Measurements from ENCODE around the gene TMSB4X.
"Not testable (repeated sequence)": the region's sequence is repeated elsewhere in the genome, so short reads cannot be mapped to it uniquely, and the experiment has no call there.

TMSB4X gene

DNA sequence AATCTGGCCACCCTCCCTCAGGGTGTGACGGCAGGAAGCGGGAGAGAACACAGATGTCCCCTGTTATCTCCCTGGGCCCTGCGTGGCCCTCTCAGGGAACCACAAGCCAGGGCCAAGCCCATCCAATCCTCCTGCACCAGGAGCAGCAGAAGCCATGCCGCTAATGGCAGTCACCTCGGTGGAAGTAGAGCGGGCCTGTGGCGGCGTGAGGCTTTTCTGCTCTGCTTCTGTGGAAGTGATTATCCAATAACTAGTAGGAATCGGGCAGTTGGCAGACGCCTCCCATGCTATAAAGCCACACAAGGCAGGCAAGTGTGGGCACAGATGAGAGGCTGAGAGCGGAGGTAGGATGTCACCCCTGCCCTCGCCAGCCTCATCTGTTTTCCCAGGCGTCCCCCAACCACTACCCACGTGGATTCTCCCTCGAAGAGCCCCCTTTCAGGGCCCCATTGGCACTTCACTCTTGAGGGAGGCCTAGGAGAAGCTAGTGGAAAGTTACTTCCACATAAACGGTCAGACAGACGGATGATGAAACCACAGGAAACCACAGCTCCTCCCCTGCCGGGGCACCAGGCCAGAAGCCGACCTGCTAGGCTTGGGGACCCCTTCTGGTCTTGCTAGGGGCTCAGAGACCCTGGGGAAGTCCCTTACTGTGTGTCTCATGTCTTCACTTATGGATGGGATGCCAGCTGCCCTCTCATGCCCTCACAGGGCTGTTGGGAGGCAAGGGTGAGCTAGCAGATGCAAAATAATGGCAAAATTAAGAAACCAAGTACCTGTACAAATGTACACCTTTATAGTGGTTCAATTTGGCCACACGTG lies 18.8 kb upstream of the TMSB4X start:
- no peak for DNase-seq (ENCODE audit: low read depth)

DNA sequence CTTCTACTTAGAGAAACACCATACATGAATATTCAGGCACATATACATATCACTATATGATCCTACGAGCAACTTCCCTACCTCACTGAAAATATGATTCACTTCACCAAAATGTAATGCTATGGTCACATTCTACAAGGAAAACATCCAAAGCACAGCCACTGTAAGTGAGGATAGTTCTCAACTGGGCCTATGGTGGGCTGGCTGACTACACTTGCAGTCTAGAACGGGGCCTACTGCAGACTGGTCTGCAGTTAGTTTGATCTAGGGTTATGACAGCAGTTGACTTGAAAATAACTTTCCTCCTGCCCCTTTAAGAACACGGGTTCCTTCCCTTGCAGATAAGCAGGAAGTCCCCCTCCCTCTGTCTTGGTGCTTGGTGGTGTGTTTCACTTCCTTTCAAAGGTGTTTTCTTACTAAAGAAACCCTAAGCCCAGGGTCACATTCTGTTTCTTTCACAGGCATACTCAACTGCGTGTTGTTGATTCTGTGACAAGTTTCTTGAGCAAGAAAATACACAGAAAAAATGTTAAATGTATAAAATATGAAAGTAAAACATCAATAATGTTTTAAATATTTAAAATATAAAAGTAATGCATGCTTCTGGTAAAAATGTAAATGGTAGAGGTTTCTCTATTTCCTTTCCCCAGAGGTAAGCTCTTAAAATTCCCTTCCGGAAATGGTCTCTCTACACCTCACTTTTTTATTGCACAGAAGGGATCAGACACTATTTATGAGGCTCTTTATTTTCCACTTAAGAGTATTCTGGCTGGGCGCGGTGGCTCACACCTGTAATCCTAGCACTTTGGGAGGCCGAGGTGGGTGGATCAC lies 18.0 kb upstream of the TMSB4X start:
- DNase-seq (ENCODE audit: low read depth): no peak

DNA sequence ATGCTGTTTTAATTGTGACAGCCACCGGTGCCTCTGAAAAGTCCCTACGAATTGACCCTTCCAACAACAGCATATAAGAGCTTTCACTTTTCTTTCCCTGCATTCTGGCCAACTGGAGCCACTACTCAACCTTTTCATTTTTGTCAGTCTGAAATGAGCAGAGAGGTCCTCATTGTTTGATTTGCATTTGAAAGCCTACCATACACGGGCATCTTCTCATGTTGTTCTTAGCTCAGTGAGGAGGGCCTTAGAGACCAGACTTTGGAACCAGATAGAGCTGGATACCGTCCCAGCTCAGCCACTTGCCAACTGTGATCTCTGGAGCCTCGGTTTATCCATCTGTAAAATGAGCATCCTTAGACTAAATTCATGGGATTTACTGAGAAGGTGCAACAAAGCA lies 16.9 kb upstream of the TMSB4X start:
- no peak for DNase-seq (ENCODE audit: low read depth)

DNA sequence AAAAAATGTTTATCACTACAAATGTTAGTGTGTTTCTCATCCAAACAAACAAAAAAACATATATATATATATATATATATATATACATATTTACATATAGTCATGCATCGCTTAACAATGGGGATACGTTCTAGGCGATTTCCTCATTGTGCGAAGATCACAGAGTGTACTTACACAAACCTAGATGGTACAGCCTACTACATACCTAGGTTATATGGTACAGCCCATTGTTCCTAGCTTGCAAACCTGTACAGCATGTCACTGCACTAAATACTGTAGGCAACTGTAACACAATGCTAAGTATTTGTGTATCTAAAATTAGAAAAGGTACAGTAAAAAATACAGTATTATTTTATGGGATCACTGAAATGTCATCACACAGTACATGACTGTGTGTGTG lies 16.4 kb upstream of the TMSB4X start:
- no peak for DNase-seq (ENCODE audit: low read depth)

DNA sequence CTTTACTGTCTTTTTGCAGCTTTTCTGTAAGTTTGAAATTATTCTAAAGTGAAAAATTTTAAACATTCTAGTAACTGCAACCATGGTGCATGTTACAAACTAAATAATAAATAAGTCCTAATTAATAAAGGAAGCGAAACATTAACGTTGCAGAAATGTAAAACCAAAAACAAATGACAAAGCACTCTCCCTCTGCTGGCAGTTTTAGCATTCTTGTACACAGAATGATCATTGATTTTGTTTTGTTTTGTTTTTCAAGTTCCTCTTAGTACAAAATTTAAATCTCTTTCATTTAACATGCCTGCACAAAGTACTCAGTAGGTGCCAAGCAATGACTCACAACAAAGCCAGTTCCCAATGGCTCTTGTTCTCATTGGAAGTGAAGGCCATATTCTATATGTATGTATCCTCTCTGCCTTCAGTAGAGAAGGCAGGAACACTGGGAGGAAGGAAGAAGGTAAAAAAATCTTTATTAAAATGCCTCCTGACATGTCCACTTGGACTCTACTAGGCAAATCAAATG lies 13.7 kb upstream of the TMSB4X start:
- no peak for DNase-seq (ENCODE audit: low read depth)

DNA sequence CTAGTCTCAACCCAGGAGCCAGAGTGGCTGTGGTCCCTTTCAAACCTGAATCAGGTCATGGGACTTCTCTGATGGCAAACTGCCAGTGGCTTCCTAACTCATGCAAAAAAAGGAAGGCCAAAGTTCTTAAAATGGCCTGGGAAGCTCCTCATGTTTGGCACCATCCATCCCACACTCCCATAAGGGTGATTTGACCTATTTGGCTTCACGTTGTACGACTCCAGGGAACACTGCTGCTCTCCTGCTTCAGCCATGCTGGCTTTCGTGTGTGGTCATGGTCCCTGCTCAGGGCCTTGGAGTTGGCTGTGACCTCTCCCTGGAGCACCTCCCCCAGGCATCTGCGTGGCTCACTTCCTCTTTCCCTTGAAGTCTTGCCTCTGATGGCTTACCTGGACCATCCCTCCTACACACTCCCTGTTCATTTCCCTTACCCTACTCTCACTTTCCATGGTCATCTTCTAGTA lies 12.8 kb upstream of the TMSB4X start:
- DNase-seq (ENCODE audit: low read depth): no peak

DNA sequence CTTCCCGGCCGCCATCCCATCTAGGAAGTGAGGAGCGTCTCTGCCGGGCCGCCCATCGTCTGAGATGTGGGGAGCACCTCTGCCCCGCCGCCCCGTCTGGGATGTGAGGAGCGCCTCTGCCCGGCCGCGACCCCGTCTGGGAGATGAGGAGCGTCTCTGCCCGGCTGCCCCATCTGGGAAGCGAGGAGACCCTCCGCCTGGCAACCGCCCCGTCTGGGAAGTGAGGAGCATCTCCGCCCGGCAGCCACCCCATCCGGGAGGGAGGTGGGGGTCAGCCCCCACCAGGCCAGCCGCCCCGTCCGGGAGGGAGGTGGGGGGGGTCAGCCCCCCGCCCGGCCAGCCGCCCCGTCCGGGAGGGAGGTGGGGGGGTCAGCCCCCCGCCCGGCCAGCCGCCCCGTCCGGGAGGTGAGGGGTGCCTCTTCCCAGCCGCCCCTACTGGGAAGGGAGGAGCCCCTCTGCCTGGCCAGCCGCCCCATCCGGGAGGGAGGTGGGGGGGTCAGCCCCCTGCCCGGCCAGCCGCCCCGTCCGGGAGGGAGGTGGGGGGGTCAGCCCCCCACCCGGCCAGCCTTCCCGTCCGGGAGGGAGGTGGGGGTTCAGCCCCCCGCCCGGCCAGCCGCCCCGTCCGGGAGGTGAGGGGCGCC lies 11.6 kb upstream of the TMSB4X start:
- not testable (repeated sequence) for DNase-seq (ENCODE audit: low read depth)

DNA sequence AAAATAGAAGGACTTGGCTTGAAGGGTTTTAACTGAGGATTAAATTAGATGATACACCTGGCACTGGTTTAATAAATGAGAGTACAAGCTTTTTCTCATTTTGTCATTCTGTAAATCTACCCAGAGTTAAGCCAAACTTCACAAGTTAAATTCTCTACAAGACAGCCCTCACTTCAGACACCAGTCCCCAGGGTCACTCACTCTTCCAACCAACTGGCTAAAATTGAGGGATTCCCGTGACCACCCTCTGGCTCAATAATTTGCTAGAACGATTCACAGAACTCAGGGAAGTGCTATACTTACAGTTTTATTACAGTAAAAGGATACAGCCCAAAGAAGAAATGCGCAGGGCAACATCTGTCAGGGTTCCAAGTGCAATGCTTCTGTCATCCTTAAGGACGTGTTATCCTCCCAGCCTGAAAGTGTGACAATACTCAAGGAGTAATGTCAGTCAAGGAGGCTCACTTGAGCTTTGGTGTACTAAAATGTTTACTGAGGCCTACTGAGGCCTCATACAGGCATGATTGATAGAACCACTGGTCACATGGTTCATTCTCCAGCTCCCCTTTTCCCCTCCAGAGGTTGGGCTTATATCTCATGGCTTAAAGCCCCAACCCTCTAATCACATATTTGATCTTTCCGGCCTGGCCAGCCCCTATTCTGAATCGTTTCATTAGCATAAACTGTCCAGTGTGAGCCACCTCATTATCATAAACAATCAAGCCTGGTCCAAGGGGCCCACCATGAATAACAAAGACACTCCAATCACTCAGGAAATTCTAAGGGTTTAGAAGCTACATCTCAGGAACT lies 9.6 kb upstream of the TMSB4X start:
- DNase-seq (ENCODE audit: low read depth): no peak

DNA sequence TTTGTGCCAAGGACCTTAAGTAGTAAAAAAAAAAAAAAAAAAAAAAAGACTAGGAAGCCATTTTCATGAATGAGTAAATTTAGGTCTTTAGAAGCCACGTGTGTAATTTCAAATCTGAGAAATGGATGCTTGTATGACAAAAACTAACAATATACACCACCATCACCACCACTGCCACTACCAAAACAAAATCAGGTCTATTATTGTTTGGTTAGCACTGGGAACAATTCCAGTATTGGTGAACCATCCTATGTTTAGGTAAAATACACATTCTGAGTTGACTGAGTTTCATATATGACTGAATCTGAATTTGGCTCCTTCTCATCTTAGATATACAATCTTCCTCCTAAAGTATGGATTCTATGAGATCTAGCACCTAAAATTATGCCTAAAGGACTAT lies 8.8 kb upstream of the TMSB4X start:
- DNase-seq (ENCODE audit: low read depth): no peak

DNA sequence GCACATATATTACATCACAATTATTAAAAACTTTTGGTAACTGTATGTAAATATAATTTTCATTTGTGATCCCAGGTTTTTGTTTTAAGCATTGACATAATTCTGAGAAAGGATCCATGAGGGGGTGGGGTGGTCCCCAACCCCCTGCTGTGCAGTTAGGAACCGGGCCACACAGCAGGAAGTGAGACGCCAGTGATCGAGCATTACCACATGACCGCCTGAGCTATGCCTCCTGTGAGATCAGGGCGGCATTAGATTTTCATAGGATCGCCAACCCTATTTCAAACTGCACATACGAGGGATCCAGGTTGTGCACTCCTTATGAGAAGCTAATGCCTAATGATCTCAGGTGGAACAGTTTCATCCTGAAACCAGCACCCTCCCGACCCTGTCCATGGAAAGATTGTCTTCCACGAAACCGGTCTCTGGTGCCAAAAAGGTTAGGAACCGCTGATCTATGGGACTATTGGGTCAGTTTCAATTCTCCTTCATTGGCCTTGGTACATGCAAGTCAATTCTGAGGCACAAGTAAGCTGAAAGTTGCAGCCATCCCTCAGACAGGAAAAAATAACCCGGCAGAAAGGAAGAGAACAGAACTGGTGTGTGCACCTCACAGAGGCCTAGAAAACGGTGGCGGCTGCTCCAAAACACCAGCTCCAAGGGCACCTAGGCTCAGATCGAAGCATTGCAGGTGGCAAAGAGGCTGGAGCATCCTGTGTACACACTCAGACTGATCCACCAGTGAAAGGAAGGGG lies 7.0 kb upstream of the TMSB4X start:
- DNase-seq (ENCODE audit: low read depth): no peak

DNA sequence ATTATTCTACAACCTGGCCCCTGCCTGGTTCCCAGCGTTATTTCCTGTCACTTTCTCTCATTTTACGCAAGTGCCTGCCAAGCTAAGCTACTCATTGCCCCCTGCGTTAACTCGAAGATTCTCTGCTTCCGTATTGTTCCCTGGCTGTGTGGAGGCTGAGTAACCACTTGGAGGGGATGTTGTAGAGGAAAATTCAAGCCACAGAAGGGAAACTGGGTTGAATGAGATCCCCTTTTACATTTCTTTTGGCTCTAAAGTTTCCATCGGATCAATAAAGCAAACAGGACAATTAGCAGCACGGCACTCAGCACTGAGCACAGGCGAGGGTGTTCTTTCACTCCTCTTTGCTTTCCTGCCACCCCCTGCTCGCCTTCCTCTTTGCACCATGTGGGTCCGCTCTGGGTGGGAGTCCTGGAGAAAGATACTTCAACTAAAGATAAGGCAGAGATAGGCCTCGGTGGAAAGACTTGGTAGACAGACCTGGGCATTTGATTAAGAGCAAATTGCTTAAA lies 4.2 kb upstream of the TMSB4X start:
- DNase-seq (ENCODE audit: low read depth): no peak

DNA sequence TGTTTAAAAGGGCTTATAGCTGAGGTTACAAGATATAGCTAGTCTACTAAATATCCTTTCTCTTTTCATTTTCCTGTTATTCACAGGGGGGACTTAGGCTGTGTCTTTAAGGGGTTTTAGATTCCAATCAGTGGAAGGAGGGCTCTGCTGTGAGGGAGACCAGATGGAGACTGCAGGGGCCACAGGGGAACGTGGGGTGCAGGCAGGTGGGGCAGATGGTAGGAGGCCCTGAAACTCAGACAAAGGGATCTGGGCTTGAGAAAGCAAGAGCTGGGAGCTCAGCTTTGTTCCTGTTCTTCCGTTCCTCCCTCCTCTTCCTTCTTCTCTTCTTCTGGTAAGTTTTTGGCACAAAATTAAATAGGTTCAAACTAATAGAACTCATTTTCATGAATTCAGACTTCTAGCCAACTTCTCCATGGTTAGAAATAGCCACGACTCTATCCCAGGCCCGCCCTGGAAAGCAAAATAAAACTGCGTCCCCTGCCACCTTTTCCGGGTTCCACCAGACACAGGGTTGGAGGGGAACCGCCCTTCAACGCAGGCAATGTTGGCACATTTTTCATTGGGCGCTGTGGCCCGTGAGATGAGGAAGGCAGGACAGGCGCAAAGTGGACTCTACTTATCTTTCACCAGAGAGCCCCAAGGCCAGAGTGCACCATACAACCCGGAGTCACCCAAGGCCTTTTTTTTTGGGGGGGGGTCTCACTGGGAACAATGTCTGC lies 3.5 kb upstream of the TMSB4X start:
- DNase-seq (ENCODE audit: low read depth): no peak

DNA sequence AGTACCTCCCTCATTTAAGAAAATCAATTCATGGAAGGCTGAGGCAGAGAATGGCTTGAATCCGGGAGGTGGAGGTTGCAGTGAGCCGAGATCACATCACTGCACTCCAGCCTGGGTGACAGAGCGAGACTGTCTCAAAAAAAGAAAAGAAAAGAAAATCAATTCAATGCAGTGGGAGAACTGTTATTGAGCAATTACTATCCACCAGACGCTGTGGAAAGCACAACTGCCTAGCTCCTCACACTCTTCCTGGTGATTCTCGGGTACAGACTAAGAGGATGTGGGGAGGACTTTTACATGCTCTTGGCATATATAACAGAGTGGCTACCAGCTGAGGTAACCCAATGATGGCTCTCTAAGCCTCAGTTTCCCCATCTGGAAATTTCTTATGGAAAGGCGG lies 2.7 kb upstream of the TMSB4X start:
- DNase-seq (ENCODE audit: low read depth): no peak

DNA sequence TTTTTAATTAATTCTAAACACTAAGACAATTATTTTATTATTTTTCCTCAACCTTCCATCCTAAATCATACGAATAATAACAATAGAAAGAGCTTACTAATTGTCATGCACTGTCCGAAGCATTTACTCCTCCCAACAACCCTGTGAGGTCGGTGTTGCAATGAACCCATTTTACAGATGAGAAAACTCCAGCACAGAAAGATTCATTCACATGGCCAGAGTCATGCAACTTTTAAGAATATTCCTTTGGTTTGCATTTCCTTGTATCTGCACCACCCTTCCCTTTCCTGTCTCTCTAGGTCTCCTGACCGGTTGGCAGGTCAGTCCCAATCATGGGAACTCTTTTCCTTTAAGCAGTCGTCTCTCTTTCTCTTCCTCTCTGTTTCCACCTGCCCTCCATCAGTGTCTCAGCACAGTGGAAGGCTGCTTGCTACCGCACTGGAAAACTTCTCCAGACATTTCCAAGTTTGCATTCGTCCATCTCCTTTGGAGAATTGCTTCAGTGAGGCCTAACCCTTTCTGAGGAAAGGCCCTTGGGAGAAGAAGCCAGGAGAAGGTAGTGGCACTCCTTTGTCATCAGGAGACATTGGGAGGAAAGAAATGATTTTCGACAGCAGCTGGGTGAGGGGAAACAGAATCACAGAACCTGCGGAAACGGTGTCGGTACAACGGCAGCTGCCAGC lies 1.9 kb upstream of the TMSB4X start:
- no peak for DNase-seq (ENCODE audit: low read depth)

DNA sequence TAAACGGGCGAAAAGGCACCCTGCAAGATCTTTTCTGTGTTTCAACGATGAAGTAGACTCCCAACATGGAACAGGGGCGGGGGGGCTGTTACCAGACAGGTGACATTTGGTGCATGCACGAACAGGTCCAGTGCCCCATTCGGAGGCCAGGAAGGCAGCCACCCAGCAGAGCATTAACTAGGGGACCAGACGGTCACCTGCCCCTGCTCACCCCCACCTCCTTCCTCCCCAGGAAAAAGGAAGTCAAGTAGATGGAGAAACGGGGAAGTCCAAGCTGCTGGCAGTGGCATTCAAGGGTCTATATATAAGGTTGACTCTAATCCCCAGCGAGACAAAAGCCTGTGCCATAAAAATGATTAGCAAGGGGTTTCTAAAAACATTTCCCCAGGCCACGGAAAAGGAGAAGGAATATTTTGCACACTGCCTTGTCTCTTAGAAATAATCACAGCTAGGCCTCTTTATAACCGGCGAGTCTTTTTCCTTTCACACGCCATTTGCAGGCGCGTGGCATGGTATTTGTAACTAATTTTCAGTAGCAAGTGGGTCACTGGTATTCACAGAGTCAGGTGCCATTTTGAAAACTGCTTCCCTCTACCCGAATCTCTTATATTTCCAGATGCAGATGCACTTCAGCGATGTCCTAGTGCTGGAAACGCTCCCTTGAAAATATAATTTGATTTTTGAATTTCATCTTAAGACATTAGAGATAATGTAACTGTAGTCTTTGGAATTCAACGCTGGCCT lies 1.2 kb upstream of the TMSB4X start:
- DNase-seq (ENCODE audit: low read depth): no peak

DNA sequence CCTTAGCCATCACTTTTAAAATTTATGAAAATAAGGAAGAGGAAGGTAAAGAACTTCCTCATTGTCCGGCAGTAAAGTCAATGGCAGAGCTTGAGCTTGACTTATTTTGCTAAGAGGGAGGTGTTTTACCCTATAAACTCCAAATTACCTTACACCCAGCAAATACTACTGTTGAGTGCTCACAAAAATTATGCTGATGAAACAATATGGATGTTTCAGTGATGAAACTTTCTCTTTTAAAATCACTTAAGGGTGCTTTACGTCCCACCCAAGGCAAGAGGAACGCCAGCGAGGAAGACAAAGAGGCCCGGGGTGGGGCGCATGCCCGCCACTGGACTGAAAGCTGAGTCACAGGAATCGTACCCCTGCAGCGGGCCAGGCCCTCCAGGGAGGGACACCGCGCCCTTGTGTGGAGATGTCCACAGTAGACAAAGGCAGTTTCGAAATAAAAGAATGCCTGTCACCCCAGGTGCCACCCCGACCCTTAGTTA lies 560 bp upstream of the TMSB4X start:
- DNase-seq (ENCODE audit: low read depth): no peak

DNA sequence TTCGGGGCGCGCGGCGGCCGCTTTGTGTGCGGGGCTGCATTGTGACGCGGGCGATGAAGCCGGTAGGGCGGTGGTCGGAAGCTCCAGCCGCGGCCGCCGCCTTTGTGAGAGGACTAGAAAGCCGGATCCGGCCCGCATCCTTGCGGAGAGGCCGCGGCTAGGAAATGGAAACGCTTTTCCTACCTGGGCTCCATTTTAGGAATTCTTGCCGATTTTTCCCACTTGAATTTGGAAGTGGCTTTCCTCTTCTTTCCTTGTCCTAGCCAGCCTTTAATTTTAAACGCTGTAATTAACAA lies 708 bp downstream of the TMSB4X start:
- no peak for DNase-seq (ENCODE audit: low read depth)

DNA sequence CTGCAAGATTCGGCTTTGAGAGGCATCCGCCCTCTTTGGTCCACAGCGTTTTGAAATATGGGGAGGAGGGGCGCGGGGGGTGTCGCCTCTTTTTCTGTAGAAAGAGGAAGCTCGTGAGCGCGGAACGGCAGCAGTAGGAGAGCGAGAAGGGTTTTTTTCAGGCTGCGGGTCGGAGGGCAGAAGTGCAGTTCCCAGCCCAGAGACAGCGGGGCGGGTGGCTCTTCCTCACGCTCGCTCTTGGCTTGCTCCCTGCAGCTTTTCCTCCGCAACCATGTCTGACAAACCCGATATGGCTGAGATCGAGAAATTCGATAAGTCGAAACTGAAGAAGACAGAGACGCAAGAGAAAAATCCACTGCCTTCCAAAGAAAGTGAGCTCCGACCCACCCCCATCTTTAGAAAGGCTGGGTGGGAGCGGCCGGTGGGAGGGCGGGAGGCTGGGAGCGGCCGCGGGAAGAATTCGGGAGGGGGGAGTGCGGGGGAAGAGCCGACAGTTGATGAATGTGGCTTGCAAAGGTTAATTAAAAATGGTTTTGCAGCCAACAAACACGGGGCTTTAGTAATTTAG lies 1.2 kb downstream of the TMSB4X start:
- no peak for DNase-seq (ENCODE audit: low read depth)
